Liver (tissue), 3 donors: ENCODE data around the gene IRF2.

Experiments
- CTCF ChIP-seq: fragments of 150-350 bp; IDR thresholded peaks from 2 replicates; pipeline ENCODE4 v1.5.1; 2017; ENCODE audit warnings: improper control_type of control experiment, low read depth, low read length; ENCODE audit not compliant: missing input control
- EGR1 ChIP-seq, 2 donors: IDR thresholded peaks; 2 replicates each; pipeline ENCODE4 v1.6.1; 2016 to 2018; ENCODE audit warnings: antibody characterized with exemption in 2 of 2, low read depth in 2 of 2
- REST ChIP-seq: IDR thresholded peaks from 2 replicates; pipeline ENCODE4 v1.6.1; 2016; ENCODE audit warnings: antibody characterized with exemption, mild to moderate bottlenecking
- SP1 ChIP-seq: IDR thresholded peaks from 2 replicates; pipeline ENCODE4 v1.6.1; 2018; ENCODE audit warnings: antibody characterized with exemption, mild to moderate bottlenecking
- donor health status: healthy.
- donor health status: healthy.

- TF ChIP-seq CTCF: no peak
- TF ChIP-seq REST: no peak
- TF ChIP-seq EGR1 (IDR thresholded peaks at IDR 0.05; ENCODE audit: low read depth in 2 of 2): no peak
- TF ChIP-seq SP1: no peak
Observed at GRCh38 chr4:184376126-184376838, 98.1 kb downstream of the IRF2 start.
